ENCODE results near the gene SI.

- no peak for TF ChIP-seq CTCF (IDR thresholded peaks at IDR 0.05; ENCODE audit: low read depth, low read length, missing input control)
- no peak for TF ChIP-seq RXRA (IDR thresholded peaks at IDR 0.05)
- no peak for TF ChIP-seq MAX (IDR thresholded peaks at IDR 0.05)
- no peak for TF ChIP-seq ZBTB33 (IDR thresholded peaks at IDR 0.05)
- no peak for TF ChIP-seq RAD21 (IDR thresholded peaks at IDR 0.05)
- TF ChIP-seq YY1 (IDR thresholded peaks at IDR 0.05) = no peak
- no peak for TF ChIP-seq EGR1 (IDR thresholded peaks at IDR 0.05; ENCODE audit: low read depth in 2 of 2)
- TF ChIP-seq ATF3 (IDR thresholded peaks at IDR 0.05) = no peak
- TF ChIP-seq JUND (IDR thresholded peaks at IDR 0.05) = no peak
- no peak for TF ChIP-seq GABPA (IDR thresholded peaks at IDR 0.05 in 1 of 2, conservative IDR thresholded peaks at IDR 0.05 in 1 of 2)
- no peak for TF ChIP-seq REST (IDR thresholded peaks at IDR 0.05)
Observed at GRCh38 chr3:164952966-164953365, 125.3 kb downstream of the SI start.
